DOHH2 (cell line): Measurements from ENCODE around the gene CBLB.

Source experiments
- H3F3A ChIP-seq: fragments of 200-600 bp; sonication (generic), shearing (Covaris generic); 2 replicates; pipeline ENCODE4 v1.6.0; 2016; ENCODE audit warnings: antibody characterized with exemption, mild to moderate bottlenecking; ENCODE audit not compliant: control insufficient read depth, insufficient read depth
- H3K27ac ChIP-seq: fragments of 200-600 bp; sonication (generic); 2 replicates; pipeline ENCODE4 v1.5.1; 2014; ENCODE audit warnings: low read depth, mild to moderate bottlenecking, low read length, moderate library complexity
- H3K27me3 ChIP-seq: fragments of 200-600 bp; sonication (generic); 2 replicates; pipeline ENCODE4 v1.6.1; 2014; ENCODE audit warnings: mild to moderate bottlenecking, low read length, mixed read lengths; ENCODE audit not compliant: control insufficient read depth
- H3K36me3 ChIP-seq: fragments of 200-600 bp; sonication (generic); 2 replicates; pipeline ENCODE4 v1.6.1; 2014; ENCODE audit warnings: mild to moderate bottlenecking, low read length, moderate library complexity, mixed read lengths; ENCODE audit not compliant: control insufficient read depth
- H3K4me1 ChIP-seq: fragments of 200-600 bp; sonication (generic); 2 replicates; pipeline ENCODE4 v1.6.1; 2014; ENCODE audit warnings: mild to moderate bottlenecking, low read length, mixed read lengths; ENCODE audit not compliant: control insufficient read depth
- H3K4me2 ChIP-seq: fragments of 200-600 bp; sonication (generic); 2 replicates; pipeline ENCODE4 v1.6.0; 2014; ENCODE audit warnings: mild to moderate bottlenecking, low read length, moderate library complexity
- H3K4me3 ChIP-seq: fragments of 200-600 bp; sonication (generic); 2 replicates; pipeline ENCODE4 v1.5.1; 2014; ENCODE audit warnings: mild to moderate bottlenecking, low read length, mixed read lengths
- H3K79me2 ChIP-seq: fragments of 200-600 bp; sonication (generic); 2 replicates; pipeline ENCODE4 v1.6.1; 2014; ENCODE audit warnings: mild to moderate bottlenecking, low read length, mixed read lengths; ENCODE audit not compliant: control insufficient read depth
- H3K9me2 ChIP-seq: fragments of 200-600 bp; sonication (generic); replicated peaks from 2 replicates; pipeline ENCODE4 v1.6.1; 2014; ENCODE audit warnings: mild to moderate bottlenecking, low read length, mixed read lengths; ENCODE audit not compliant: control insufficient read depth
- H3K9me3 ChIP-seq: fragments of 200-600 bp; sonication (generic); 2 replicates; pipeline ENCODE4 v1.6.1; 2014; ENCODE audit warnings: antibody characterized with exemption, low read length, mixed read lengths; ENCODE audit not compliant: control insufficient read depth, insufficient read depth
- H4K20me1 ChIP-seq: fragments of 200-600 bp; sonication (generic); 2 replicates; pipeline ENCODE4 v1.6.0; 2014; ENCODE audit warnings: low read depth, mild to moderate bottlenecking, antibody characterized with exemption, low read length, moderate library complexity; ENCODE audit not compliant: control insufficient read depth, insufficient read depth
- CTCF ChIP-seq: fragments of 200-600 bp; sonication (generic); IDR thresholded peaks from one replicate; pipeline ENCODE4 v1.5.1; 2014; ENCODE audit warnings: antibody characterized with exemption, mild to moderate bottlenecking, low read depth, low read length; ENCODE audit not compliant: poor library complexity, severe bottlenecking
- EZH2phosphoT487 ChIP-seq: fragments of 200-600 bp; sonication (generic); IDR thresholded peaks from 2 replicates; pipeline ENCODE4 v1.6.1; 2017; ENCODE audit warnings: borderline replicate concordance, mild to moderate bottlenecking, antibody characterized with exemption, low read length, moderate library complexity, mixed read lengths

Gene CBLB

DNA sequence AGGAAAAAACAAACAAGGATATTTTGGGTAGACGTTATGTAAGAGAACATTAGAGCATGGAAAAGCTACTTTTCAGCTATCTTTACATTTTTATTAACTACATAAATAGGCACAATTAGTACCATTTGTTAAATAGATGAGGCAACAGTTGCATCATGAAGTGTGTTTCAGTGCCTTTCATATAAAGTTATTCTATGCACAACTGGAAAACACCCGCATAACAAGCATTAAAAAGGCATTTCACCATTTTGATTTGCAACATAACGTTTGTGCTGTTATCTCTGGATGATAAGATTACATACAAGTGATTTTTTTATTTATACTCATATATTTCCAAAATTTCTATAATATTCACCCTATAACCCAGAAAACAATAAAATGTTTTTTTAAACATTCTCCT is 69.5 kb downstream of the CBLB start:
- H3K27me3 ChIP-seq = no peaks in the 10 kb centered on the region
- H3K4me3 ChIP-seq = peak overlapping the region; percentile 55
- H3K4me1 ChIP-seq = peaks cover 75% of the 10 kb centered on the region
- peak overlapping the region; percentile 89 for H3K27ac ChIP-seq
- peak overlapping the region; percentile 73 for H3K4me2 ChIP-seq
- no peaks in the 10 kb centered on the region for H4K20me1 ChIP-seq
- peaks cover 18% of the 10 kb centered on the region for H3K36me3 ChIP-seq
- TF ChIP-seq EZH2phosphoT487 (no peak), CTCF (no peak)
- H3F3A ChIP-seq = peaks cover 17% of the 10 kb centered on the region
- no peaks in the 10 kb centered on the region for H3K9me2 ChIP-seq
- peaks cover 65% of the 10 kb centered on the region for H3K79me2 ChIP-seq
- H3K9me3 ChIP-seq = peaks cover 3% of the 10 kb centered on the region; the same call in 1 of the 2 replicates

DNA sequence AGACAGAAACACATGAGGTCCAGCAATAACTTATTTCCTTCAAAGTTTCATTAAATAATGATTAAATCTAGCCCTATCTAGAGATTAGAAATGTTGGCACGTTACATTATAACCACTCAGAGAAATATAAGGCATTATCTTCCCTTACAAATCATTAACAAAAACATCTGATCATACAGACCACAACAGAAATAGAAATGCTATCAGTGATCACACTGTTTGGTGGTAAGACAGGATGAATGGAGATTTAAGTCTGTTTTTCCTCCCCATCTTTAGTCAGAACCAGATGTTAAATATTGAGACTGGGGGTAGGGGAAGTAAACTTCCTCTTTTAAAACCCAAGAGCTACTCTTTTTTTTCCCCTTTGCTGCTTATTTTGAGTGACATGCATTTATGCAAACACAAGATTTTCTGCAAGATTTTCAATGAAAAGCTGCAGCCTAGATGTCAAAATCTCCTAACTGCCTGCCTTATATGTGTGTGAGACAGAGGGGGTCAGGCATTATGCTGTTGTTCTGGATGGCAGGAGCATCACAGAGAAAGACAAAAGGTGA is 70.4 kb downstream of the CBLB start:
- Histone ChIP-seq H4K20me1 (no peaks in the 10 kb centered on the region), H3K36me3 (peaks cover 18% of the 10 kb centered on the region), H3K27ac (peak overlapping the region; percentile 89), H3F3A (peaks cover 14% of the 10 kb centered on the region), H3K9me3 (peaks cover 3% of the 10 kb centered on the region; the same call in 1 of the 2 replicates), H3K9me2 (no peaks in the 10 kb centered on the region), H3K79me2 (peaks cover 72% of the 10 kb centered on the region), H3K4me2 (peak overlapping the region; percentile 73), H3K4me1 (peaks cover 71% of the 10 kb centered on the region), H3K27me3 (no peaks in the 10 kb centered on the region), H3K4me3 (peak overlapping the region; percentile 55)
- TF ChIP-seq CTCF (no peak), EZH2phosphoT487 (no peak)

DNA sequence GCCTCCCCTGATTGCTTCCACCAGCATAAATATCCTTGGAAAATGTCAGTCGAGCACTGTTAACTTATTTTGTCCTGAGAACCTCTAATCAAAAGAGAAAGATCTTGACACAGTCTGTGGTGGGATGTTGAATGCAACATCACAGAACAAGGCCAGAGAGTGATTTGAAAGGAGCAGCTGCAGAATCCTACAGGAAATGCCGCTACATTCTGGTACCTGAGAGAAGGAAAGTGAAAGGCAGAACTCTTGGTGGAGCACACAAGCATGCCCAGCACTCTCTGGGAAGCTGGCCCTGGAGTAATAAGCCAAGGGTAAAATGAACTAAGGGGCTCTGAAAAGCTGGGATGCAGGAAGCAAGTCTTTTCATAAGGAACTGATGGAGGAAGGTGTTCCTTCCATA is 75.8 kb downstream of the CBLB start:
- H3K4me2 ChIP-seq = no peak overlapping the region
- H3K4me1 ChIP-seq = peaks cover 25% of the 10 kb centered on the region
- H3K9me2 ChIP-seq = no peaks in the 10 kb centered on the region
- no peaks in the 10 kb centered on the region for H3K27me3 ChIP-seq
- H3K9me3 ChIP-seq = peaks cover 3% of the 10 kb centered on the region; the same call in 1 of the 2 replicates
- no peaks in the 10 kb centered on the region for H4K20me1 ChIP-seq
- no peak overlapping the region for H3K27ac ChIP-seq
- peaks cover 77% of the 10 kb centered on the region for H3K79me2 ChIP-seq
- H3K4me3 ChIP-seq = no peak overlapping the region
- no peak for TF ChIP-seq EZH2phosphoT487
- TF ChIP-seq CTCF = no peak
- peaks cover 18% of the 10 kb centered on the region for H3K36me3 ChIP-seq
- H3F3A ChIP-seq = no peaks in the 10 kb centered on the region
